Fibroblast of skin of left biceps (primary cell): ENCODE results near the gene ISLR.

Experiments
- DNase-seq, 2 experiments: peaks; one replicate each; pipeline ENCODE4 v3.0.0-alpha.2; 2013; ENCODE audit warnings: low read depth in 2 of 2

ISLR gene

GRCh38 chr15:74212494-74212893 is 39.0 kb downstream of the ISLR start:
- DNase-seq, result no peak

GRCh38 chr15:74213858-74214284 is 40.4 kb downstream of the ISLR start:
- no peak for DNase-seq

DNA sequence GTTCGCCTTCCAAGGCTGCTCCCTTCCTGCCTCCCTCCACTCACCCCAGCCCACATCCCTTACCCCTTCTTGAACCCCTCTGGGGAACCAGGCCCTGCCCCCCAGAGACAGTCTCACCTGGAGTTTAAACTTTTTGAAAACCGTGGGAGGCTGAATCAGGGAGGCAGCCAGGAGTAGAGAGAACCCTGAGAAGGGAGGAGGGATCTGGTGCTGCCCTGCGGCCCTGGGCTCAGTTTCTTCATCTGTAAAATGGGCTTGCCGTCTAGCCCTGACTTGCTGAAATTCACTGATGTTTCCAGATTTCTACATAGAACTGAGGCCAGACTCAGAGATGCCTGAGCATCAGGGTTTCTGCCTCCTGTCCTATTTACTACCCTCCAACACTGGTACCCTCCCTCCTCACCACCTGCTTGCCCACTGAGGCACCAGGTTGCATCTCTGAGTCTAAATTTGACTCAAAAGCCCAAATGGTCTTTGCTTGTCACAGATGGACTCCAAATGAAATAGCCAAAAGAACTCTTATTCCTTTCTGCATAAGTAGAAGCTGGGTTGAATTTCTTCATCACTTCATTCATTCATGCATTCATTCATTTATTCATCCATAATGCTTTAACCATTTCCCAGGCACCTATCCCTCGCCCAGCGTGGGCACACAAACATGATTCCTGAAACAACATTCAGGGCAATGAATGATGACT is 41.0 kb downstream of the ISLR start:
- DNase-seq, result no peak

DNA sequence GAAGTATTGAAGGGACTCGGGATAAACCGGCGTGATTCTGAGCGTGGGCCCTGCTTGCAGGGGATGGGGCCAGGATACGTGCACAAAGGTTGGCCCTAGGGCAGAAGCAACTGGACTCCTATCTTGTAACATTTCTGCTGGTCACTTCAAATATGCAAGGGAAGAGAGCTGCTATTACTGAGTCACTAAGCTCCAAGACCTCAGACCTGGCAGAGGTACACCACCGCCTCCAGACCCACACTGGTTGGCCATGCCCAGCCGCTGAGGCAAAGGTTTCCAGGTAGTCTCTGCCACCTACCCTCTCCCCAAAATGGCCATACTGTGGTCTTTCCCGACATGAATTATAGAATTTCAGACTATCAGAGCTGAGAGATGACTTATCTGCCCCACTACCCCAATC is 42.4 kb downstream of the ISLR start:
- no peak for DNase-seq

GRCh38 chr15:74216949-74217348 is 43.4 kb downstream of the ISLR start:
- no peak for DNase-seq

GRCh38 chr15:74217907-74218885 is 44.7 kb downstream of the ISLR start:
- DNase-seq, result no peak

DNA sequence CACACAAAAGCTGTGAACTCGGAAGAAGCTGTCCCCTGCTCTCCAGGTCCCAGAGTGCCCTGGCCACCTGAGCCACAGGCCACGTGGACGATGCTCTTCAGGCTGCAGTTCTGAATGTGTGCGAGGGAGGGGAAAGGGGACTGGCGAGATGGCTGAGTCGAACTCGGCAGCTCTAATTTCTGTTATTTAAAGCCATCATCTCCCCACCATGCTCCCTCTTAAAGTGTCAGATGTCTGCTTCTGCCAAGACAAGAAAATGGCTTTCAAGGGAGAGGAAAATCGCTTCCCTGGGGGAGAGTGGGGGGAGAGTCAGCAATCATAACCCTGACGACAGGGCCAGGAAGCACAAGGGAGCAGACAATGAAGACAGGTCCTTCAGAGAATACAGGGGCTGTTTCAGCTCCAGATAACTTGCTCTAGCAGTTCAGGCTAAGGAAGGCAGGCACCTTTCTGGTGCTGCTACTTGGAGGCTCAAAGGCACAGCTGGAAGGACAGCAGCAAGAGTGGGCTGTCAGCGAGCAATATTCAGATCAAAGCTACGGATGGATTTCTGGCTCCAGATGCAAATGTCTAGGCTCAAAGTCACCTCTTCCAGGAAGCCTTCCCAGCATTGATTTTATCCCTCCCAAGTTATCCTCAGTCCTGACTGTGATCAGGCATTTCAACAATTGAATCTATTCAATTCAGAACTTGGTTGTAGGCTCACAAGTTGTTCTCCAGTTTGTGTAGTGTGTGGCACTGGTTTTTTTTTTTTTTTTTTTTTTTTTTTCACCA is 47.2 kb downstream of the ISLR start:
- no peak for DNase-seq

DNA sequence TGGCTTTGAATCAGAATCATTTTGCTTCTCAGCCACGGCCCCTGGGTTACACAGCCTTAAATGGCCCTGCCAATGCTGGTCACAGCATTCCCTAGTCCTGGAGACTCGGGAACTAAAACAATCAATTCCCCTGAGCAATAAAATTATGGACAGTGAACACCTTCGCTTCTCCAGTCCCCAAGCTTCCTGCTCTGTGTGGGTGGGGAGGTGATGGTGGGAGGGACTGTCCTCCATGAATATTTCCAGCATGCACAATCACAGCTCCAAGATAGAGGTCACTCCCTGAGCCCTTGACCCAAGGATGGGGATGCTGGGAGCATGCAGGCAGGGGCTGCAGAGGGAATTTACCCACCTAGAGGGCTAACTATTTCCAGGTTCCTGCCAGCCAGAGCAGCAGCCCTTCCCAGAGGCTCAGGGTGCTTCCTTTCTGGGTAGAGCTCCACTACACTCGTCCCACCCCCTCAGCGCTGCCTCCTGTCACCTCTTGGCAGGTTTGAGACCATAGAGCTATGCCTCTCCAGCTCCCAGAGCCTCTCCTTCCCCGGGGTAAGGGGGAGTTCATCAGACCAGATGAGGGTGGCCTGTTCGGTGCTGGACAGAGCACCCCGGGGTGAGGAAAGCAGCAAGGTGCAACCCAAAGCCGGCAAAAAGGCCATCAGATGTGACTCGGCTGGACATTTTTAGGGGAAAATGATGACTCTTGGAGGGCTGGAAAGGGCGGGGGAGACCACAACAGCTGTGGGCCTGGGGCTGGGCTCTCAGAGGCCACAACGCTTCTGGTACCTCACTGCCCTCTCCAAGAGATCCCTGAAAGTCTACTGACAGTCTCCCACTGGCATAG is 48.1 kb downstream of the ISLR start:
- no peak for DNase-seq

DNA sequence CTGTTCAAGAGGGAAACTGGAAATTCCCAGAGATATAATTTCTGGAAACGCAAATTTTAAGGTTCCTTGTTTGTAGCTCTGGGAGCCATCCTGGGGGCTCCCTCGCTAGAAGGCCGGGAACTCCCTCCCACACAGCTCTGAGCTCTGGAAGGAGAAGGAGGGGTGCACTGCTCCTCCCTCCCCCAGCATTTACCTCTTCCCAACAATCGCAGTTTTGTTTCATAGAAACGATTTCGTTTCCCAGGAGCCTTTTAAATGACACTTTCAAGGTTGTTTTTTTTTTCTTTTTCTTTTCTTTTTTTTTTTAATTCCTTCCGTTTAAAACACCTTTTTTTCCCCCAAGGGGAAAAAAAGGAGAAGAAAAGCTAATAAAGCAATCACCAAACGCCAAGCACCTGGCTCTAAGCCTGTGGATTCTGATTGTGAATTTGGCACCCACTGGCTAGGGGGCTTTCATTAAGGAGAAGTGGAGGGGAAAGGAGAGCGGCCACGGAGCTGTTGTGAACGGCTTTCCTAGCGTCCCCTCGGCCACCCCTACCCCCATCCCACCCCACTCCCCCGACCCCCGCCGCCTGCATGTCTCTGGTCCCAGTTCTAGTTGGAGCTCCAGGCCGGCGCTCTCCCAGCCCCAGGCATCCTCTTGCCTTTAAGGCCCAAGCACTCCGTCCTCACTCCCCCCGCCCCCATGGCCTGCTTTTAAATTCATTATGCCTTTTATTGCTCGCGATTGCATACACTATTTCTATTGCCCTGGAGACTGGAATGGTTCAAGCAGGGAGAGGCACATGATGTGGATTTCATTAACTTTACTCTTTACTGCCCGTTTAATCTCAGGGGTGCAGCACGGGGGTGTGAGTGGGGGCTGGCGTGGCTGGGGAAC is 49.0 kb downstream of the ISLR start:
- no peak for DNase-seq

DNA sequence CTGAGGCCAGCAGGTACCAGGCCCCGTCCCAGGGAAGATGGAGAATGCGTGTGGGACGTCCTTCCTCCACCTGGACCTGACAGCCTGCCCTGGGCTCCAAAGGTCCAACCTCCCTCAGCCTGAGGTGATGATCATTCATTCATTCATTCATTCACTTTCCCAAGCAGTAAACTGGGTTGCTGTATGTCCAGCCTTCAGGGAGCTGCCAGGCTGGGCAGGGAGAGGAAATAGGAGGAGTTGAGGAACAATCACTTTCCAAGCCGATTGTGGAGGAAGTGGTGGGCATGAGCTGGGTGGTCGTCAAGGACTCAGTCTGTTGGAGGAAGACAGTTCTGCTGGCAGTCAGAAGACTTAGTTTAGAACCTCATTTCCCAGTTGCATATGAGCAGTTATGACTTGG is 52.4 kb downstream of the ISLR start:
- no peak for DNase-seq
